Prostate gland (tissue), 2 donors: Measurements from ENCODE around the gene SAMM50.

ENCODE experiments used
- POLR2A ChIP-seq: fragments of 450-650 bp; IDR thresholded peaks from one replicate; pipeline ENCODE4 v1.6.1; 2016; ENCODE audit warnings: antibody characterized with exemption, mild to moderate bottlenecking
- TF ChIP-seq, protein P1 (sequence below), 4 experiments: fragments of 200-600 bp in 2 of 4; fragments of 450-650 bp in 2 of 4; sonication (generic) in 2 of 4; IDR thresholded peaks; 1 replicate in 3 of 4; 2 replicates in 1 of 4; pipeline ENCODE4 v1.5.1; 2016 to 2019; ENCODE audit warnings: antibody characterized with exemption in 4 of 4, mild to moderate bottlenecking in 2 of 4, moderate library complexity in 2 of 4

- TF ChIP-seq, protein P1, sequence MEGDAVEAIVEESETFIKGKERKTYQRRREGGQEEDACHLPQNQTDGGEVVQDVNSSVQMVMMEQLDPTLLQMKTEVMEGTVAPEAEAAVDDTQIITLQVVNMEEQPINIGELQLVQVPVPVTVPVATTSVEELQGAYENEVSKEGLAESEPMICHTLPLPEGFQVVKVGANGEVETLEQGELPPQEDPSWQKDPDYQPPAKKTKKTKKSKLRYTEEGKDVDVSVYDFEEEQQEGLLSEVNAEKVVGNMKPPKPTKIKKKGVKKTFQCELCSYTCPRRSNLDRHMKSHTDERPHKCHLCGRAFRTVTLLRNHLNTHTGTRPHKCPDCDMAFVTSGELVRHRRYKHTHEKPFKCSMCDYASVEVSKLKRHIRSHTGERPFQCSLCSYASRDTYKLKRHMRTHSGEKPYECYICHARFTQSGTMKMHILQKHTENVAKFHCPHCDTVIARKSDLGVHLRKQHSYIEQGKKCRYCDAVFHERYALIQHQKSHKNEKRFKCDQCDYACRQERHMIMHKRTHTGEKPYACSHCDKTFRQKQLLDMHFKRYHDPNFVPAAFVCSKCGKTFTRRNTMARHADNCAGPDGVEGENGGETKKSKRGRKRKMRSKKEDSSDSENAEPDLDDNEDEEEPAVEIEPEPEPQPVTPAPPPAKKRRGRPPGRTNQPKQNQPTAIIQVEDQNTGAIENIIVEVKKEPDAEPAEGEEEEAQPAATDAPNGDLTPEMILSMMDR (IDR thresholded peaks at IDR 0.05) = no peak
- TF ChIP-seq POLR2A = no peak
Measured at GRCh38 chr22:43955883-43956782, 891 bp downstream of the SAMM50 start.
